HG03060 (cell line): ENCODE data around the gene ARHGAP6.

ENCODE experiments used
- ATAC-seq: cut with Tn5 transposase; IDR thresholded peaks from one replicate; pipeline ENCODE4 v1.9.1; 2021; ENCODE audit warnings: low read depth, moderate number of reproducible peaks; ENCODE audit not compliant: unreplicated experiment

The ARHGAP6 gene

GRCh38 chrX:11665168-11666111, at the start of gene ARHGAP6:
ARHGAP6 (minus strand) TSS chrX:11665920; CDS start chrX:11664828, 1,092 bp downstream.
- ATAC-seq, result no peak

GRCh38 chrX:11704725-11705495, 39.2 kb upstream of the ARHGAP6 start:
- ATAC-seq, result no peak

GRCh38 chrX:11703855-11704254, 38.1 kb upstream of the ARHGAP6 start:
- ATAC-seq, result no peak

- no peak for ATAC-seq
These were observed 37.4 kb upstream of the ARHGAP6 start for GRCh38 chrX:11702965-11703631.

- no peak for ATAC-seq
These were observed 36.7 kb upstream of the ARHGAP6 start for GRCh38 chrX:11702420-11702819.

- ATAC-seq, result no peak
These were observed 33.0 kb upstream of the ARHGAP6 start for GRCh38 chrX:11698702-11699101.

- ATAC-seq, result no peak
These were observed 22.5 kb upstream of the ARHGAP6 start for GRCh38 chrX:11688201-11688600.

GRCh38 chrX:11687157-11687556, 21.4 kb upstream of the ARHGAP6 start:
- ATAC-seq, result no peak

- ATAC-seq, result no peak
These were observed 17.3 kb upstream of the ARHGAP6 start for GRCh38 chrX:11683057-11683456.

GRCh38 chrX:11678158-11678557, 12.4 kb upstream of the ARHGAP6 start:
- ATAC-seq, result no peak

- no peak for ATAC-seq
These were observed 6.5 kb upstream of the ARHGAP6 start for GRCh38 chrX:11672213-11672612.

GRCh38 chrX:11670316-11670715, 4.6 kb upstream of the ARHGAP6 start:
- no peak for ATAC-seq

- ATAC-seq, result no peak
These were observed 1.4 kb upstream of the ARHGAP6 start for GRCh38 chrX:11666952-11667685.

GRCh38 chrX:11666164-11666563, 444 bp upstream of the ARHGAP6 start:
- ATAC-seq, result no peak

- no peak for ATAC-seq
These were observed 1.2 kb downstream of the ARHGAP6 start for GRCh38 chrX:11664211-11665167.

GRCh38 chrX:11663875-11664210, 1.9 kb downstream of the ARHGAP6 start:
- no peak for ATAC-seq

- ATAC-seq, result no peak
These were observed 10.3 kb downstream of the ARHGAP6 start for GRCh38 chrX:11655282-11656015.

GRCh38 chrX:11648705-11649519, 16.8 kb downstream of the ARHGAP6 start:
- ATAC-seq, result no peak
